ENCODE data around the gene SPAG16. TPM values are rescaled to one million over a fixed set of nuclear protein-coding genes. Genes with fewer than 3 reads are reported as not detected.

Gene SPAG16
- polyA plus RNA-seq, 1 of the 3 experiments (the other 2 are of a cell fraction), result 29.5 TPM

DNA sequence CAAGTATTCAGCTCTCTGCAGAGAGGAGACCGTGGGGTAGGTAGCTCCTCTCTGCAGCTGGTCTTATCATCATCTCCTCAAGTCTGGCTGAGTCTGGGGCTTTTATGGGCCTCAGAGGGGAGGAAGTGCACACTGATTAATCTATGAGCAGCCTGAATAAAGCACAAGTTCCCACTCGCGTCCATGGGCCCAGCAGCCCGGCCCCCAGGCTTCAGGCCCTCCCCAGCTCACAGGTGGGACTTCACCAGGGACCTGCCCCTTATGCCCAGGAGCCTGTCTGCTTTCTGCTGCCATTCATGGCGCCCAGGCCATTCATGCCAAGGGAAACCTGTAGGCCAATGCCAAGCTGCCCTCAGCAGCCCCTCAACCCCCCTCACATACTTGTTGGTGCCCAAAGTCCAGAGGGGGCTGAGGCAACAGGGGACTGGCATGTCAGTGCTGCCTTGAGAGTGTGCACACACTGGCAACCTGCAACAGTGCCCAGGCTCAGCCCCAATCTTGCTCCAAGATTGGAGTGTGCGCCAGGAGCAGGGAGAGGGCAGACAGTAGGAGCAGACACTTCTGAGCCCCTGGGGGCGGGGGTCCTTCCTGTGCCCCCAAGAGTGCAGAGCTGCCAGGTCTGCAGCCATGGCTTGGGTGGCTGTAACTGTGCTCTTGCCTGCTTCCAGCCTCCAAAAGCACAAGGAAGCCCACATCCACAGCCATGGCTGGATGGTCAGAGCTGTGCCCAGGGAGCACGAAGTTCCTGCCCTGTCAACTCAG, 751.0 kb downstream of the SPAG16 start:
- Histone ChIP-seq H3F3A (replicated peaks; ENCODE audit: insufficient read depth) (no peaks in the 10 kb centered on the region), H3K9ac (no peak overlapping the region), H3K79me2 (ENCODE audit: insufficient read depth) (no peaks in the 10 kb centered on the region), H3K4me3 (ENCODE audit: low read depth in 2 of 2, low read length in 1 of 2) (no peak overlapping the region), H3K4me1 (ENCODE audit: control insufficient read depth in 1 of 2, insufficient read depth in 2 of 2, low read depth in 1 of 2, low read length in 1 of 2) (no peaks in the 10 kb centered on the region), H3K9me3 (no peaks in the 10 kb centered on the region; the same call in 1 of the 2 replicates), H3K27ac (ENCODE audit: low read depth in 2 of 2, low read length in 1 of 2) (no peak overlapping the region), H3K4me2 (no peak overlapping the region), H3K9me2 (no peaks in the 10 kb centered on the region), H4K20me1 (ENCODE audit: insufficient read depth) (no peaks in the 10 kb centered on the region), H3K27me3 (ENCODE audit: insufficient read depth) (no peaks in the 10 kb centered on the region), H3K36me3 (replicated peaks in 1 of 2; ENCODE audit: control insufficient read depth in 1 of 2, insufficient read depth in 2 of 2, low read length in 1 of 2) (no peaks in the 10 kb centered on the region), H2AFZ (ENCODE audit: low read depth) (no peak overlapping the region)
- DNase-seq, result no peak
- ChIA-PET CTCF (interaction anchor here (1.0 to 1.5 kb wide), 2 partner anchors 14 to 16 kb away, joined by 4 to 5 read pairs; no protein-coding TSS in a partner anchor), POLR2A (no interaction called here)
- TF ChIP-seq MXI1 (IDR thresholded peaks at IDR 0.05; ENCODE audit: low read depth, low read length), result no peak
- no peak for TF ChIP-seq RFX5 (IDR thresholded peaks at IDR 0.05; ENCODE audit: low read length)
- TF ChIP-seq FOXJ3 (CRISPR knock-in tag; IDR thresholded peaks at IDR 0.05), result no peak
- no peak for TF ChIP-seq ELF1 (IDR thresholded peaks at IDR 0.05)
- TF ChIP-seq CTCF (IDR thresholded peaks at IDR 0.05), result no peak
- no peak for TF ChIP-seq USF1 (IDR thresholded peaks at IDR 0.05; ENCODE audit: borderline replicate concordance, low read depth)
- TF ChIP-seq YY1 (IDR thresholded peaks at IDR 0.05; ENCODE audit: low read depth), result no peak
- WGBS (ENCODE audit: low lambda C conversion rate), result 73% methylated on average over 4 of the region's 8 CpGs

DNA sequence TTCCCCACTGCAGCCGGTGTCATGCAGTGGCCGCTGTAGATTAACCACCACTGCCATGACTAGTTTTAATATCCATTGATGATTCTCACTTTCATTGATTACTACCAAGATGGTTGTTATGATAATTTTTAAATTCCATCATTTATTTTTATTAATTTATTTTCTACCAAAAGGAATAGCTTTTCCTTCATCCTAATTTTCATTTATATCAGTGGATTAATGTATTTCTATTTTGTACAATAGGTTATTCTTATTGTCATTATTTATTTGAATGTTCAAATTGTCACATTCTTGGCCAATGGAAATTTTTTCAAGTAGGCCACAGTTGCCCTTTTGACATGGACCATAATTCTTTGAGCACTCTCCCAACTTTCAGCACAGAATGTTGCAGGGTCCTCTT, 751.7 kb downstream of the SPAG16 start:
- H3K9me3 ChIP-seq, result peaks cover 6% of the 10 kb centered on the region
- no peaks in the 10 kb centered on the region for H3K9me2 ChIP-seq
- H4K20me1 ChIP-seq (ENCODE audit: insufficient read depth), result no peaks in the 10 kb centered on the region
- no peaks in the 10 kb centered on the region for H3F3A ChIP-seq (replicated peaks; ENCODE audit: insufficient read depth)
- H3K4me3 ChIP-seq (ENCODE audit: low read depth in 2 of 2, low read length in 1 of 2), result no peak overlapping the region
- no peak overlapping the region for H3K4me2 ChIP-seq
- no peaks in the 10 kb centered on the region for H3K27me3 ChIP-seq (ENCODE audit: insufficient read depth)
- no peaks in the 10 kb centered on the region for H3K79me2 ChIP-seq (ENCODE audit: insufficient read depth)
- WGBS (ENCODE audit: low lambda C conversion rate), result 100% methylated on average over 2 of the region's 2 CpGs
- no peaks in the 10 kb centered on the region for H3K4me1 ChIP-seq (ENCODE audit: control insufficient read depth in 1 of 2, insufficient read depth in 2 of 2, low read depth in 1 of 2, low read length in 1 of 2)
- no peak overlapping the region for H3K27ac ChIP-seq (ENCODE audit: low read depth in 2 of 2, low read length in 1 of 2)
- TF ChIP-seq PBX3 (IDR thresholded peaks at IDR 0.05) (no peak), TEAD4 (IDR thresholded peaks at IDR 0.05; ENCODE audit: borderline replicate concordance, insufficient read depth) (no peak), CHD2 (IDR thresholded peaks at IDR 0.05; ENCODE audit: low read length, partially characterized antibody) (no peak), EP300 (IDR thresholded peaks at IDR 0.05; ENCODE audit: borderline replicate concordance in 1 of 2, low read depth in 1 of 2, low read length in 1 of 2) (no peak), TAF1 (IDR thresholded peaks at IDR 0.05; ENCODE audit: borderline replicate concordance, low read depth, low read length) (no peak), POLR2AphosphoS5 (IDR thresholded peaks at IDR 0.05; ENCODE audit: low read depth, low read length) (no peak)
- no peak overlapping the region for H3K9ac ChIP-seq
- ChIA-PET POLR2A (no interaction called here), CTCF (interaction anchor here (0.6 to 1.1 kb wide), 3 partner anchors 12 to 171 kb away, joined by 3 to 4 read pairs (median 3); no protein-coding TSS in a partner anchor)
- no peak for DNase-seq
- no peak overlapping the region for H2AFZ ChIP-seq (ENCODE audit: low read depth)
- no peaks in the 10 kb centered on the region for H3K36me3 ChIP-seq (replicated peaks in 1 of 2; ENCODE audit: control insufficient read depth in 1 of 2, insufficient read depth in 2 of 2, low read length in 1 of 2)
